ENCODE data around the gene CDH4.

The CDH4 gene

GRCh38 chr20:61975407-61976129 is 723.5 kb downstream of the CDH4 start:
- no peak for TF ChIP-seq CTCF (IDR thresholded peaks at IDR 0.05)
- H3K36me3 ChIP-seq, result peaks cover 56% of the 10 kb centered on the region

GRCh38 chr20:61976263-61976643 is 724.2 kb downstream of the CDH4 start:
- no peak overlapping the region for H3K27ac ChIP-seq
- TF ChIP-seq CTCF (IDR thresholded peaks at IDR 0.05), result no peak
- H3K4me3 ChIP-seq (ENCODE audit: low read depth in 1 of 2, low read length in 1 of 2), result no peak overlapping the region

More at GRCh38 chr20:61975407-61976129, 723.5 kb downstream of the CDH4 start:
- H3K27me3 ChIP-seq, result no peaks in the 10 kb centered on the region
- H3K27ac ChIP-seq, result no peak overlapping the region
- no peak overlapping the region for H3K4me3 ChIP-seq (ENCODE audit: low read depth in 1 of 2, low read length in 1 of 2)
- H3K4me1 ChIP-seq (ENCODE audit: control insufficient read depth in 1 of 2, insufficient read depth in 1 of 2, low read depth in 1 of 2, low read length in 1 of 2), result no peaks in the 10 kb centered on the region
- H3K9me3 ChIP-seq, result no peaks in the 10 kb centered on the region

GRCh38 chr20:61976644-61977418 is 724.8 kb downstream of the CDH4 start:
- H3K27ac ChIP-seq, result no peak overlapping the region
- no peaks in the 10 kb centered on the region for H3K9me3 ChIP-seq
- H3K27me3 ChIP-seq, result no peaks in the 10 kb centered on the region
- H3K4me3 ChIP-seq (ENCODE audit: low read depth in 1 of 2, low read length in 1 of 2), result no peak overlapping the region
- peaks cover 0 to 7% of the 10 kb centered on the region in 2 experiments for H3K4me1 ChIP-seq (ENCODE audit: control insufficient read depth in 1 of 2, insufficient read depth in 1 of 2, low read depth in 1 of 2, low read length in 1 of 2)
- peaks cover 56% of the 10 kb centered on the region for H3K36me3 ChIP-seq
- TF ChIP-seq CTCF (IDR thresholded peaks at IDR 0.05), result no peak

More at GRCh38 chr20:61976263-61976643, 724.2 kb downstream of the CDH4 start:
- Histone ChIP-seq H3K9me3 (no peaks in the 10 kb centered on the region), H3K4me1 (ENCODE audit: control insufficient read depth in 1 of 2, insufficient read depth in 1 of 2, low read depth in 1 of 2, low read length in 1 of 2) (peaks cover 0 to 5% of the 10 kb centered on the region in 2 experiments), H3K36me3 (peaks cover 56% of the 10 kb centered on the region), H3K27me3 (no peaks in the 10 kb centered on the region)

- Histone ChIP-seq H3K4me1 (ENCODE audit: control insufficient read depth in 1 of 2, insufficient read depth in 1 of 2, low read depth in 1 of 2, low read length in 1 of 2) (peaks cover 0 to 7% of the 10 kb centered on the region in 2 experiments), H3K27ac (no peak overlapping the region), H3K9me3 (no peaks in the 10 kb centered on the region), H3K36me3 (peaks cover 56% of the 10 kb centered on the region), H3K4me3 (ENCODE audit: low read depth in 1 of 2, low read length in 1 of 2) (no peak overlapping the region), H3K27me3 (no peaks in the 10 kb centered on the region)
- no peak for TF ChIP-seq CTCF (IDR thresholded peaks at IDR 0.05)
Measured at GRCh38 chr20:61977419-61977786, 725.3 kb downstream of the CDH4 start.

GRCh38 chr20:61978491-61978890 is 726.4 kb downstream of the CDH4 start:
- peaks cover 53% of the 10 kb centered on the region for H3K36me3 ChIP-seq
- H3K9me3 ChIP-seq, result no peaks in the 10 kb centered on the region
- no peak for TF ChIP-seq CTCF (IDR thresholded peaks at IDR 0.05)
- no peaks in the 10 kb centered on the region for H3K27me3 ChIP-seq
- no peak overlapping the region for H3K4me3 ChIP-seq (ENCODE audit: low read depth in 1 of 2, low read length in 1 of 2)
- peaks cover 0 to 7% of the 10 kb centered on the region in 2 experiments for H3K4me1 ChIP-seq (ENCODE audit: control insufficient read depth in 1 of 2, insufficient read depth in 1 of 2, low read depth in 1 of 2, low read length in 1 of 2)
- H3K27ac ChIP-seq, result no peak overlapping the region
